Hepatic stellate cell (primary cell): ENCODE results near the gene CDH18.

Experiments
- DNase-seq: peaks from one replicate; pipeline ENCODE4 v3.0.0; 2011; ENCODE audit warnings: low spot score

Gene CDH18

DNA sequence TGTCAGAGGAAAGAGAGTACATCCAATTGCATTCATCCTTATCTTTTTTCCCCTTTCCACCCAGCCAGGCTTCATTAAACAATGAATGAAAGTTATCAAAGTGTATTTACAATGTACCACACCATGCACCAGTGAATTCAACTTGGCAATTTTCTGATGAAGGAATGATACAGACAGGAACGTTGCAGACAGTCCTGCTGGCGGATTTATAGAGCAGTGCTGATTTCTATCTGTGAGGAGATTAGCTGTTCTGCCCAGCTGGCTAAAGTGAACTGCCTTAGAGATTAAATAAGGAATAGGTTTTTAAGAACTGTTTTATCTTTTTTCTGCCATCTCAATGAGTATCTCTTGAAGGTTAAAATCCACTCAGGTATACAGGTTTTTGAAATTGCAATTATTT is 403.9 kb downstream of the CDH18 start:
- DNase-seq = no peak

DNA sequence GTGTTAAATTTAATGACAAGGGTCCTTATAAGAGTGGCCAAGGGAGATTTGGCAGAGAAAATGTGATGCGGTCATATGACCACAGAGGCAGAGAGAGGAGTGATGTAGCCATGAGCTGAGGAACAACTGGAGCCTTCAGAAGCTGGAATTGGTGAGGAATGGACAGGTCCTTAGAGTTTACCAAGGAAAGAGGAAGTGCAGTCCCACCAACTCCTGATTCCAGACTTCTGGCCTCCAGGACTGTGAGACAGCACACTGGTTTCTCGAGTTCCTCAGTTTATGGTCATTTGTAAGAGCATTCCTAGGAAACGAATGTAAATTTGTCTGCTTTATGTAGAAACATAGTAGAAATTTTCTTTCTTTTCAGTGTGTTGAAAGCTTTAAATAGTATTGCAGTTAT is 410.1 kb downstream of the CDH18 start:
- DNase-seq = no peak

DNA sequence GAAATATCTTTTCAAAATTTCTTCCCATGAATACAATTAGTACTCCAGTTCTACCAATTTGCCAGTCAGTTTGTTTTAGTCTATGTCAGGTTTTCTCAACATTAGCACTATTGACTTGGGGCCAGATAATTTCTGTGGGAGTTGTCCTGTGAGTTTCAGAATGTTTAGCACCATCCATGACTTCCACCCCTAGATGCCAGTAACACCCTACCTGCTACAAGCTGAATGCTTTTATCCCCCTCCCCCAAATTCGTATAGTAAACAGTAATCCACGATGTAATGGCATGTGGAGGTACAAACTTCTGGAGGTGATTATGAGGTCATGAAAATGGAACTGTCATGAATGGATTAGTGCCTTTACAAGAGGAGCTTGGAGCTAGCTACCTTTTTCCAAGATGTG is 420.0 kb downstream of the CDH18 start:
- DNase-seq = no peak

DNA sequence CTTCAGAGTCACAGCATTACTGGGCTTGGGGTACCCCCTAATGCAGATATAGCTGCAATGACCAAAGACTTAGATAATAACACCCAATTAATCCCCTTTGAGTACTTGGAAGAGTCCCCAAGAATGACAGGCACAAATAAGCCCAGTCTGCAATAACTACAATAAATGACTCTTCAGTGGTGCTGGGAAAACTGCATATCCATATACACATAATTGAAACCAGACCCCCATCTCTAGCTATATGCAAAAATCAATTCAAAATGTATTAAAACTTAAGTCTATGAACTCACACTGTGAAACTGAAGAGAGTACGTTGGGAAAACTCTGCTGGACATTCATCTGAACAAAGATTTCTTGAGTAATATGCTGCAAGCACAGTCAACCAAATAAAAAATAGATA is 422.5 kb downstream of the CDH18 start:
- no peak for DNase-seq

DNA sequence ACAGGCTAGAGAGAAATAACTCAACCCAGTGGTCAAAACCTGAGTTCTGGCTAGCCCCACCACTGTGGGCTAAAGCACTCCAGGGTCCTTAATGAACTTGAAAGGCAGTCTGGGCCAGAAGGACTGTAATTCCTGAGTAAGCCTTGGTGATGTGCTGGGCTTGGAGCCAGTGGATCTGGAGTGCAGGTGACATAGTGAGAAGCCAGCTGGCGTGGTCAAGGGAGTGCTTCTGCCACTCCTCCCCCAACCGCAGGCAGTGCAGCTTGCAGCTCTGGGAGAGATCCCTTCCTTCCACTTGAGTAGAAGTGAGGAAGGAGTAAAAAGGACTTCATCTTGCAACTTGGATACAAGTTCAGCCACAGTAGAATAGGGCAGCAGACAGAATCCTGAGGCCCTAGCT is 424.0 kb downstream of the CDH18 start:
- DNase-seq = no peak

DNA sequence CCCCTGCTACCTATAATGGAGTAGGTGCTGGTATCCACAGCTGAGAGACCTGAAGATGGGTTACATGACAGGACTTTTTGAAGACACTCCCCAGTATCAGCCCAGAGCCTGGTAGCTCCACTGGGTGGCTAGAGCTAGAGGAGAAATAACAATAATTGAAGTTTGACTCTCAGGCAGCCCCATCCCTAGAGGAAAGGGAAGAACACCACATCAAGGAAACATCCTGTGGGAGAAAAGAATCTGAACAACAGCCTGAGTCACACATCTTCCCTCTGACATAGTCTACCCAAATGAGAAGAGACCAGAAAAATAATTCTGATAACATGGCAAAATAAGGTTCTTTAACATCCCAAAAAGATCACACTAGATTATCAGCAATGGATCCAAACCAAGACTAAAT is 432.1 kb downstream of the CDH18 start:
- DNase-seq = no peak

DNA sequence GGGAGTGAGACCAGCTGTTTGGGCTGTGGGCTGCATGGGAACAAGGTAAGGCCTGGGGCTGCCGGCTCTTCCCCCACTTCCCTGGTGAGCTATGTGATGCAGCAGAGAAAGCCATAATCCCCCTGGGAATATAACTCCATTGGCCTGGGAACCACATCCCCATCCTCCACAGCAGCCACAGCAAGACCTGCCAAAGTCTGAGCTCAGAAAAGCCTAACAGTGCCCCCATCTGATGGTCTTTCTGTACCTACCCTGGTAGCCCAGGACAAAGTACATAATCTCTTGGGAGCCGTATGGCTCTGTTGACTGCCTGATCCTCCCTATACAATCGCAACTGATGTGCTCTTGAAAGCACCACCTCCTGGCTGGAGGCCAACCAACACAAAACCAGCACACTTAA is 432.6 kb downstream of the CDH18 start:
- DNase-seq = no peak

DNA sequence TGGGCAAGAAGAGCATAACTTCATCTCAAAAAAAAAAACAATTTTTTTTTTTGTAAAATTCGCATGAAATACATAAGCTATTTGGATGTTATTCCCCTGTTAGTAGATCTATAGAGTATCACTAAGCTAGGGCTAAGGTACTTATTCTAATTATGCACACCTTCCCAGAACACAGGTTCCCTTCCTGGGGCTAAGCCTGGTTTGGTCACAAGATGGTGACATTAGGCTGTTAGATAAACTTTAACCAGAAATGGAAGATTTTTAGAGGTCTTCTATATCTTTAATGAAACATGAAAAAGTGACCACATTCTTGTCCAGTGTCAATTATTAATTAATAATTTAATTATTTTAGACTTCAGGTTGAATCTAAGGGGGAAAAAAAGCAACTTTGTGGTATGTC is 433.5 kb downstream of the CDH18 start:
- DNase-seq = no peak

DNA sequence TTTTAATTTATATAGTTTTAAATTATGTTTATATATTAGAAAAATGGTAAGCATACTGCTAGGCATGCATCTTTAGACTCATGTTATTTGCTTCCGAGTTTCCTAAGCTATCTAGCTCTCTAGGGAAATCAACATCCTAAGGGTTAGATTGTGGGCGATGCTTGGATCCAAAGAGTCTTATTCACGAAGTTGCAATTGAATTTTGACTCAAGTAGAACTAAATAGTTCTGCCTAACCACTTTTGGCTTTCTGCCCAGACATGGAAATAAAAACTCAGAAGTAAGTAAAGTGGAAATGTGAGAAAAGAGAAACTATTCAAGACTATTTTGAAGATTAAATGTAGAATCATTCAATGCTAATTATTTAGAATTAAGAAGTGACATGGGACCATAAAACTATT is 440.4 kb downstream of the CDH18 start:
- DNase-seq = no peak

DNA sequence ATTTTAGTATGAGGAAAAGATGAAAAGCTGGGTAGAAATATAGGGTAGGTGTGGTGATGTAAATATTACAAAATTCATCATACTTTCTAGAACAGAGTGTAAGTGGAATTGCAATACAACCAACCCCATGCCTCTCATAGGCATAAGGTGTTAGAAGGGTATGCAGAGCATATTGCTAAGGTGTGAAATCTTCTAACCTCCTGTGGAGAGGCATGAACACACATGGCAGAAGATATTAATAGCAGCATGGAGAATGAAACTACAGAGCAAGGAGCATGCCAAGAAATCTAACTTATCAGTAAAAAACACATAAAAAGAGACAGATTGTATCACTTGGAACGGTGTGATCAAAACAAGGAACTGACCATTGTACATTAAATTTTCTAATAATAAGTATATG is 441.5 kb downstream of the CDH18 start:
- no peak for DNase-seq

DNA sequence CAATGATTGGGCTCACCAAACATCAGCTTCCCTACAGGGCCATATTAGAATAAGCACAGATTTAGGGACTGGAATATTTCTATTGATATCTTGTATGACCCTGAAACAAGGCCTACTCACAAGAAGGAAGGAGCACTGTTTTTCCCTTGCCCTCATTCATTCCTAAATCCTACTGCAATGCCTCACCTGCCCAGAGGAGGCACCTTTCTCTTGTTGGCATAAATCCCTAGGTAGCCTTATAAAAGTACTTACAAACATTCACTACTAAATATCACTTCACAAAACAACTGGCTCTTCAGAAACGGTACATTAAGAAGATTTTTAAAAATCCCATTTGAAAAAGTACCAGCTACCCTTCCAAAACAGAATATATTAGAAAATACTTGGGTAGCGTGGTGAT is 449.4 kb downstream of the CDH18 start:
- no peak for DNase-seq

DNA sequence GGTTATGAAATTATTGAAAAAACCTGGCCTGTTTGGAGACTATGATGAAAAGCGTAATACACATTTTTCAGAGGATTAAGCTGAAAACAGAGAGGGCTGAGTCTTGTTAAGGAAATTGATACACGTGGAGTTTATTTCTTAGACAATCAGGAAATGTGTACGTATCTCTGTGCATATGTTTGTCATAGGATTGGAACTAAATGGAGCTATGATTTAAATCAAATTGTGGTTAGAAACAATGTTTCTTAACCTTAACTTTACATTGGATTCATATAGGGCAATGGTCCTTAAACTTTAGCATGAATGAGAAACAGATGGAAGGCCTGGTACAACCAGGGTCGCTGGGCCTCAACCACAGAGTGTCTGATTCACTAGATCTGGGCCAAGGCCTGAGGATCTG is 451.6 kb downstream of the CDH18 start:
- DNase-seq = no peak

DNA sequence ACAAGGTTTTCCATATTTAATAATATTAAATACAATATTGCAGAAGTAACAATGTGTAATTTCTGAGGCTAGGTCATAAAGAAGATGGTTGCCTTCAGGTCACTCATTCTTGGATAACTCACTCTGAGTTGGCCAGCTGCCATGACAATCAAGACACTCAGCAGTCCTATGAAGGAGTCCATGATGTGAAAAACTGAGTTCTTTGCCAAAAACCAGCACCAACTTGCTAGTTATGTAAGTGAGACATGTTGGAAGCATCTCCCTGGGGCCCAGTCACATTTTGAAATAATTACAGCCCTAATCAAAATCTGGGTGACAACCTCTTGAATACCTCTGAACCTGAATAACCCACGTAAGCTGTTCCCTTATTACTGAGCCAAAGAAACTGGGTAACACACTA is 453.2 kb downstream of the CDH18 start:
- no peak for DNase-seq

DNA sequence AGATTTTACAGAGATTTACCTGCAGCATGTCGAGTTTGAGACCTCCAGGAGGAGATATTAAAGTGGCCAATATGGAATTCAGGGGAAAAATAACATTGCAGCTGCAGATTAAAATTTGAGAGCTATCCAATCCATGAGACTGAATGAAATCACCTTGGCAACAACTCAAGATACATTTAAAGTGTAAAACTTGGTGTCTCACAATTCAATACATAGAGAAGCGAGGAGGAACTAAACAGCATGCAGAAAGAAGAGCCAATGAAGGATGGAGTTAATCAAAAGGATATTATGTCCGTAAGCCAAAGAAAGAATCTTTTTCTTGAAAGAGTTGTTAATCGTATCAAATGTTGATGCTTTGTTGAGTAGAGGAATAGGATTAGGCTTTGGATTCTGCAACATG is 455.1 kb downstream of the CDH18 start:
- DNase-seq = no peak

DNA sequence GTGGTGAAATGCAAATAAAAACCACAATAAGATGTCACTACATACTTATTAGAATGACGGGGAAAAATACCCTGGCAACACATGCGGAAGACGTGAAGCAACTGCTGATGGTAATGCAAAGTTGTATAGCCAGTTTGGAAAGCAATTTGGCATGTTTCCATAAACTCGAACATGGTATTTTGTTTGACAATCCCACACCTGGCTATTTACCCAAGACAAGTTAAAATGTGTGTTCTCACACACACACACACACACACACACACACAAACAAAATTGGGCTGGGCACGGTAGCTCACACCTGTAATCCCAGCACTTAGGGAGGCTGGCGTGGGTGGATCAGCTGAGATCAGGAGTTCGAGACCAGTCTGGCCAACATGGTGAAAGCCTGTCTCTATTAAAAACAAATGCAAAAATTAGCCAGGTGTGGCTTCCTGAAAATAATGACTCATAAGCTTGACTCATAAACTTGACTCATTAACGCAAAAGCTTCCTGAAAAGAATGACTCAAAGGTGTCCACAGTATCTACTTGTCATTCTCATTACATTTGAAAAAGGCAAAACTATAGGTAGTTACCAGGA is 456.5 kb downstream of the CDH18 start:
- DNase-seq = no peak

DNA sequence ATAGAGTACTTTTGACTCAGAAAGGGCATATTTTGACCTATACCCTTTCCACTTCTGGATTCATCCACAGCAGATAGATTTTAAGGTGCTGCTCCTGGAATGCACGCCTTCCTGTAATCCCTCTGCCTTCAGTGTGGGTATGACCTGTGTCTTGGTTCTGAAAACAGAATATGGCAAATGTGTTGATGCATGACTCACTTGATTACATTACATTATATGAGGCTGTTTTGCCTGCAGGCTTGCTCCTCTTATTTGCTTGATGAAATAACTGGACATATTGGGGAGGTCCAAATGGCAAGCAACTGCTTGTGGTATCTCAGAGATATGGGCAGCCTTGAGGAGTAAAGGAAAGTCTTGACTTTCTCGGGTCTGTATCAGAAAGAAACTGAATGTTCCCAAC is 468.6 kb downstream of the CDH18 start:
- DNase-seq = no peak

DNA sequence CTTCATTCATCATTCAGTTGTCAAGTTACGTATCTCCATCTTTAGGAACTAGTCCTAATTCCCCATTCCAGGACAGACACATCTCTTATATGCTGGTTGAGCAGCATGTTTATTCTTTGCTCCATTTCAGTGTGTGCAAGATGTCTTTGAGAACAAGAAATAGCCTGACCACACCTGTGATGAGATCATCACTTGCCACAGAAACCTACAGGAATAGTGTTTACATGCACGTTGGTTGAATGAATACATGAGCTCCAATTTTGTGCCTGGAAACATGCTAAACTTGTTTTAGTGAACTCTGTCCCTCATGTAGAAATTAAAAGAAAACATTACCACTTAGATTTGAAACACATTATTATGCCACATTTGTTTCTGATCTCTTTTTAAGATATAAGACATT is 489.1 kb downstream of the CDH18 start:
- no peak for DNase-seq

DNA sequence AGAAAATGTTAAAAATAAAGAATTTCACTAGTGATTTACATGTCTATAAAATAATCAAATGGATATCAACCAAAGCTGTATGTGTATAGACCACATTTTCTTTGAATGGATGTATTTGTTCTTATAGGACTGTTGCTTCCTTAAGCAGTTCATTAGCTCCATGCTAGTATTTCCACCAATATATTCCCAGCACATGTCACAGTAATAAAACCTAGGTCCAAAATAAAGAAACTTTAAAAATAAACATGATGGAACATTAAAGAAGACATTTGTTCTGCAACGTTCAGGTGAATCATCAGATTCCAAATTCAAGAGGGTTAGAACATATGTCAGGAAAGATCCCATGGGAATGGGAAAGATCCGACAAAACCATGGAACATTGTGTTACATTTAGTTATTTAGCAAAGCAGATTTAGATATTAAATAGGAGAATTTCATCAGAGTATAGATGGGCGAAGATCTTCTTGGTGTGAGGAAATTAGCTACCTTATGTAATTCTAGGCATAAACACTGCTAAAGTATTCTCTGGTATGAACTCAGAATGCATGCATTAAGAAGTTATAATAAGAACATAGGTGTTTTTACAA is 490.7 kb downstream of the CDH18 start:
- DNase-seq = no peak

DNA sequence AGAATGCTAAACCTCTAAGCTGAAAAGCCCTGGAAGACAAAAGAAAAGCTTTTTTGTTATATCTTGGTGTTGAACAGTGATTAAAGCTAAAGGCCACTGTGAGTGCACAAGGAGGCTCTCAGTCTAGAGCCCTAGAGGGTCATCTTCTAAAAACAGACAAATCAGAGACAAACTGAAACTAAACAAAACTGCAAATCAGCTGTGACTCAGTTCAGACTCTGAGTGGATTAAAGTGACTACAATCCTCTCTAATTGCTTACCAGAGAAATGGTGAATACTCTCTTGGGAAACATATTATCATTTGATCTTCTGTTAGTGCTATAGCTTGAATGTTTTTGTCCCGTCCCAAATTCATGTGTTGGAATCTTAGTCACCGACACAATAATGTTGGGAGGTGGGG is 491.9 kb downstream of the CDH18 start:
- DNase-seq = no peak

DNA sequence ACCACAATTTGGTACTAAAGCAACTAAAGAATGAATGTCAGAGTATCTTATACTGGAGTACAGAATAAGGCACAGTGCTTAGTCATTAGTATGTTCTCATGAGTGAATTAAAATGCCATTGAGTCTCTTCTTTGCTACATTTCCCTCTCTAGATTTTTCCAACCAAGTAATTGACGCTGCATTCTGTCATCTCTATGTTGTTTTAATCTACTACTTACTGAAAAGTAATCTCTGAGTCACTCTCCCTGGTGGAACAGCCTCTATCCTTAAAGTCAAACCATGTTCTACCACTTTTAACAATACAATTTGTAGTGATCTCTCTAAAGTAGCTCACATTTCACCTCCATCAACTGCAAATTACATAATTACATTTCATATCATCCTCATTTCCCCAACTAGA is 495.1 kb downstream of the CDH18 start:
- DNase-seq = no peak

DNA sequence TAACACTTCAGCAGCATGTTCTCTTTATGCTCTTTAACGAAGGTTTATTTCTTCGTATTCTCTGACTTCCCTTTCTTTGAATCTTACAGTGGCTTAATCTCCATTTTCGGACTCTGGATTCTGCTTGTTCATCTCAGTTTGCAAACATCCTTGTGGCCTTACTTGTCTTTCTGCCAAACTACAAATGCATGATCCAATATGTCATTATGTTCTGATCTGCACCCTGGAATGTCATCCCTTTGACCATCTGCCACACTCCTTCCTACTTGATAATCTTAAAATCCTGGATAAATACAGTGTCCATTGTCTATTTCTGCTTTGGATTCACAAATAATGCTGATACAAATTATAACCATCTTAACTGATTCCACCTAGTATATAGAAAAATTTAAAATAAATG is 499.2 kb downstream of the CDH18 start:
- DNase-seq = no peak

DNA sequence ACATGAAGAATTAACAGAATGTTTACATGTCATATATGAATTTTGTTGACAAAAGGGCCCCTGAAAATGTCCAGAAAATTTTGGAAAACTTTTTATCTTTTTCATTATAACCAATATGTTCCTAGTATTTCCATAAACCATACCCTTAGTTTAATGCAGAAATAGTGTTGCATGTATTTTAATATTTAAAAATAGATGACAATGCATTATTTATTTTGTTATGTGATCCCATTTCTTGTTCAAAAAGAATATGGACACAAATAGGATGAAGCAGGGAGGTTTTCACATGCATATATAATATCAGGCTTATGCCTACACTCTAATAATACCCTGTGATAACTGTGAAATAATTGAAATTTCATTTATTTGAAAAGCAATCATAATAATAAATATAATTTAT is 500.5 kb downstream of the CDH18 start:
- DNase-seq = no peak

DNA sequence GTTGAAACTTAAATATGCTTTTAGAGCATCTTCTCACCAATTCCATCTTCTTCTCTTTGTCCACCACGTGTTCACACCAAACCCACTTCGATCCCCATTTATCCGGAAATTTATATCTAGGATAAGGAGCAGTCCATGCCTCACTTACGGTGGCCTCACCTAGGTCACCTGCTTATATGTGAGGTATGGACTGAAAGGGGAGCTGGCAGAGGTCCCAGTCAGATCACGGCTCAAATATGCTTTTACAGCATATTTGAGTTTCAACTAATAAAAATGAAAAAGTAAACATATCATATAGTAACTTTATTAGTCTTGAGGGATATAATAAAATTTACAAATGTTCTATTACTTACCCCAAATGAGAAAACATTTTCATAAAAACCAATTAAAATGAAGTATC is 508.4 kb downstream of the CDH18 start:
- DNase-seq = no peak

DNA sequence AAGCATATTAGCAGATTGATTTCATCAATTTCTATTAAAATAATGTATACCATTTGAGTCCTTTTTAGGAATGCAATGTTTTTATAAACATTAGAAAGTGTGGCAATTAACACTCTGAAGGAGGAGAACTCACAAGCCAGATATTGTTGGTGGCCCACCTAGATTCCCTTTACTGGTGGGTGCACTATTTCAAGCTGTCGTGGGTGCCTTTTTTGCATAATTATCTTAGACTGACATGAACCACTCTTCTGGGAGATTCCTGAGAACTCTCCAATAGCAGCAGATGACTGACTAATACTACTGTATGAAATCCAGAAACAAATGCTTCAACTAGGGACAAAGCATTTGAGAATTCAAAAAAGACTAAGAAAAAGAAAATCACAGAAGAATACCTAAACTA is 526.0 kb downstream of the CDH18 start:
- no peak for DNase-seq

DNA sequence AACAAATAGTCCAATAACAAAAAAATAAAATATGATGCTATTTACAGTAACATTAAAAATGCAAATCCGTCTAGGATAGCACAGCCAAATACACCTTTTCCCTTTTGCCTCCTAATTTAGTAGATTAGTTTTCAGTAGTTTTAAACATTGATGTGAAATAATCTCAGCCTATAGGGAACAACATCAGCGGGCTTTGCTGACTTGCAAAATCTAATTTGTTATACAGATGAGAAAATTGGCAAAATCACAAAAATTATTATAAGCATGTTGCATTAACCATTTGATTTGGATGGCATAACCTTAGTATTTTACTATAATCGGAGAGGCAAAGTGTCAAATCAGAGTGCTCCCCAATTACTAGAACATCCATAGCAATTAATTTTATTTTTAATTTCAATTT is 563.5 kb downstream of the CDH18 start:
- no peak for DNase-seq
